Measurements from ENCODE around the gene SMG9.

SMG9 gene

DNA sequence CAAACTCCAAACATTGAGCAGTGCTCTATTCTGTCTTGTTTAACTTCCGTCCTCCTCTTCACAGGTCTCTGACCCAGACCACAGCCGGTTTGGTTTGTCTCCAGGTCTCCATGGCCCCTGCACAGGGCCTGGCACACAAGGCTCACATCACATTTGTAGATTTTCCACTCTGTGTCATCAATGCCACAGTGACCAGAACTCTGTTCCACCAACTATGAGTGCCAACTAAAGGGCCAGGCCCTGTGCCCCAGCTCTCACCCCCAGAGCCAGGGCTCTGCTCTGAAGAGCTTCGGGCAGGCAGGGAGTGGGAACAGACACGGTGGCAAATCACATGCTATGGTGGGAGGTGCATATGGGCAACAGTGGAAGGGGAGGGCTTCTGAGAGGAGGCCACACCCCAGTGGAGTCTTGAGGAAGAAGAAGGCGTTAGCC lies 16.0 kb downstream of the SMG9 start:
- no peak for DNase-seq (ENCODE audit: low read depth)
- H3K4me3 ChIP-seq (ENCODE audit: low read depth, low read length) = no peak overlapping the region
- TF ChIP-seq, protein P1, sequence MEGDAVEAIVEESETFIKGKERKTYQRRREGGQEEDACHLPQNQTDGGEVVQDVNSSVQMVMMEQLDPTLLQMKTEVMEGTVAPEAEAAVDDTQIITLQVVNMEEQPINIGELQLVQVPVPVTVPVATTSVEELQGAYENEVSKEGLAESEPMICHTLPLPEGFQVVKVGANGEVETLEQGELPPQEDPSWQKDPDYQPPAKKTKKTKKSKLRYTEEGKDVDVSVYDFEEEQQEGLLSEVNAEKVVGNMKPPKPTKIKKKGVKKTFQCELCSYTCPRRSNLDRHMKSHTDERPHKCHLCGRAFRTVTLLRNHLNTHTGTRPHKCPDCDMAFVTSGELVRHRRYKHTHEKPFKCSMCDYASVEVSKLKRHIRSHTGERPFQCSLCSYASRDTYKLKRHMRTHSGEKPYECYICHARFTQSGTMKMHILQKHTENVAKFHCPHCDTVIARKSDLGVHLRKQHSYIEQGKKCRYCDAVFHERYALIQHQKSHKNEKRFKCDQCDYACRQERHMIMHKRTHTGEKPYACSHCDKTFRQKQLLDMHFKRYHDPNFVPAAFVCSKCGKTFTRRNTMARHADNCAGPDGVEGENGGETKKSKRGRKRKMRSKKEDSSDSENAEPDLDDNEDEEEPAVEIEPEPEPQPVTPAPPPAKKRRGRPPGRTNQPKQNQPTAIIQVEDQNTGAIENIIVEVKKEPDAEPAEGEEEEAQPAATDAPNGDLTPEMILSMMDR (IDR thresholded peaks at IDR 0.05; ENCODE audit: low read depth, low read length, missing control alignments) = no peak

DNA sequence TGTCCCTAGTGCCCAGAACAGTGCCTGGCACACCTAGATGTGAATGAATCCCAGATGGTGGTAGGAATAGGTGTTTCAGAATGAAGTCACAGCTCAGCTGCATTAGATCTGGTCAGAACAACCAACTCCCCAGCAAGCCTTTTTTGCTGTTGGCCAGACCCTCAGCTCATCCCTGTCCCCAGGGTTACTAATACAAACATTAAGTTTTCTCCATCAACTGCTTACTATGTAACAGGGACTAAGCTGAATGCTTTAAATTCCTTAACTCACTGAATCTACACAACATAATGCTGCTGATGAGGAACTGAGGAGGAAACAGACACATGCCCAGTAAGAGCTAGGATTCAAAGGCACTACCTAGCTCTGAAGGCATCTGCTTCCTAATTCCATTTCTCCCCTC lies 18.8 kb downstream of the SMG9 start:
- no peak overlapping the region for H3K4me3 ChIP-seq (ENCODE audit: low read depth, low read length)
- DNase-seq (ENCODE audit: low read depth) = no peak
- TF ChIP-seq, protein P1 (IDR thresholded peaks at IDR 0.05; ENCODE audit: low read depth, low read length, missing control alignments) = no peak

DNA sequence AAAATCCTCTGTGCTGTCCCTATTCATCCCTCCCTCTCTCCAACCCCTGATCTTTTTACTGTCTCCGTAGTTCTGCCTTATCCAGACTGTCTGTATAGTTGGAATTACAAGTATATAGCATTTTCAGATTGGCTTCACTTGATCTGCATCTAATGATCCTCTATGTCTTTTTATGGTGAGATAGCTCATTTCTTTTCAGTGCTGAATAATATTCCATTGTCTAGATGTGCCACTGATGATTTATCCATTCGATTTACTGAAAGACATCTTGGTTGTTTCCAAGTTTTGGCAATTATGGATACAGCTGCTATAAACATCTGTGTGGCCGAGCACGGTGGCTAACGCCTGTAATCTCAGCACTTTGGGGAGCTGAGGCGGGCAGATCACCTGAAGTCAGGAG lies 19.7 kb downstream of the SMG9 start:
- TF ChIP-seq, protein P1 (IDR thresholded peaks at IDR 0.05; ENCODE audit: low read depth, low read length, missing control alignments) = no peak
- no peak for DNase-seq (ENCODE audit: low read depth)
- no peak overlapping the region for H3K4me3 ChIP-seq (ENCODE audit: low read depth, low read length)

DNA sequence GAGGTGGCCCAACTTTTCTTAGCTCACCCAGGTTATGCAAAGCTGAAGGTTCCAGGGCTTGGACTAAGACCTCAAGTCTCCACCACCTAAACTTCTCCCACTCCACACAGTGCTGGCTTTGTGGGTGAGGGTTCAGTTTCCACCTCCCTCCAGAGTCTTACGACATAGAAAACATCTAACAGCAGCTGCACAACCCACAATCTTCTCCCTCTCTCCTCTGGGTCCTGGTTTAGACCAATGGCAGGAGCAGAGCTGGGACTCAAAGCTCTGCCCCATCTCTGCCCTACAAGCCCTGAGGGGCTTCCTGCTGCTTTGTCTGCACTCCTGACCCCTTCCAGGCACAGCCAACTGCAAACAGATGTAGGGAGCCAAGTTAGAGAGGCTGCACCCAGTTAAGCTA lies 22.9 kb downstream of the SMG9 start:
- no peak for DNase-seq (ENCODE audit: low read depth)
- TF ChIP-seq, protein P1 (IDR thresholded peaks at IDR 0.05; ENCODE audit: low read depth, low read length, missing control alignments) = no peak
- no peak overlapping the region for H3K4me3 ChIP-seq (ENCODE audit: low read depth, low read length)

DNA sequence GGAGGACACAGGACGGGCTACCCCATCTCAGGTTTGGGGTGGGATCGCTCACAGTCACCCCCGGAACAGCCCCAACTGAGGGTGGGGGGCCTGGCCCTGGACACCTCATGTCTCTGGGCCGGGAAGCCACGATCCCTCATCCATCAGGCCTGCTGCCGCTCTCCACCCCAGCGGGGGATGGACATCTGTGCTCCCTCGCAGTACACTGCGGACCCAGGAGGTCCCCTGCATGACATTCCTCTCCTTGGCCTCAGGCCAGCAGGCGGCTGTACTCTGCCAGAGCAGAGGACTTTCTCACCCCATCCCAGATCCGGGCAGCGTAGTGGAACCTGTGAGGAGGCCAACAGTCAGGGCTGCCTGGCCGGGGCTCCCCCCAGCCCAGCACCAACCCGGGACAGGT lies 23.4 kb downstream of the SMG9 start:
- H3K4me3 ChIP-seq (ENCODE audit: low read depth, low read length) = no peak overlapping the region
- TF ChIP-seq, protein P1 (IDR thresholded peaks at IDR 0.05; ENCODE audit: low read depth, low read length, missing control alignments) = no peak
- no peak for DNase-seq (ENCODE audit: low read depth)

DNA sequence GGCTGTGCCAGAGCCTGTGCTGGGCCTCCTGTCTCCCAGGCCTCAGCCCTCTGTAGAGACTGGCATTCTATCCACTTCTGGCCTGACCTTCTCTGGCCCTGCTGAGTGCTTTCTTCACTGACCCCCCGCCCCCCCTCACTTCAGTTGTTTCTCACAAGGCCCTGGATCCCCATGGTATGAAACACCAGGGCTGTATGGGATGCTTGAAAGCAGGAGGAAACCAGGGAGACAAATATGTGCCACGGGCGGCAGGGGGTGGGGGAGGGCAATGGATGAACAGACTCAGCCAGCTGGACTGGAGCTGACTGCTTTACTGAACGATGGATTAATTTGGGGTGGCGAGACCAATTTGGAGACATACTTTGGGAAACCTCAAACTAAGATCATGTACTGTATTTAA lies 24.8 kb downstream of the SMG9 start:
- TF ChIP-seq, protein P1 (IDR thresholded peaks at IDR 0.05; ENCODE audit: low read depth, low read length, missing control alignments) = no peak
- no peak overlapping the region for H3K4me3 ChIP-seq (ENCODE audit: low read depth, low read length)
- DNase-seq (ENCODE audit: low read depth) = no peak

DNA sequence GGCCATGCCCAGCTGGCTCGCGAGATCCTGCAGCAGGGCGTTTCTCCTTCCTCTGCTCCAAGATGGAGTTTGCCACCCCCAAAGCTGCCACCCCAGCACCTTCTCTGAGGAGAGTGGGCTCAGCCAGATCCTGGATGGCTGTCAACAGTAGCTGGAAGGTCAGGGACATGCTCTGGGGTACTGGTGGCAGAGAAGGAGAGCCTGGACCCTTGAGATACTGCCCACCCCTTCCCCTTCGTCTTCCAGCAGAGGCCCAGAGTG lies 27.2 kb downstream of the SMG9 start:
- TF ChIP-seq, protein P1 (IDR thresholded peaks at IDR 0.05; ENCODE audit: low read depth, low read length, missing control alignments) = no peak
- no peak for DNase-seq (ENCODE audit: low read depth)
- no peak overlapping the region for H3K4me3 ChIP-seq (ENCODE audit: low read depth, low read length)

Data from GM12864 (cell line).